ENCODE results near the gene SHROOM3. TPM values are rescaled to one million over a fixed set of nuclear protein-coding genes. Genes with fewer than 3 reads are reported as not detected.

SHROOM3 gene
- polyA plus RNA-seq, 3 donors = 31.1 to 35.4 (median 34.9) TPM

- DNase-seq (ENCODE audit: low read depth in 3 of 3, low spot score in 2 of 3) = no peak
Observed at GRCh38 chr4:76489686-76490161, 54.7 kb downstream of the SHROOM3 start.

DNA sequence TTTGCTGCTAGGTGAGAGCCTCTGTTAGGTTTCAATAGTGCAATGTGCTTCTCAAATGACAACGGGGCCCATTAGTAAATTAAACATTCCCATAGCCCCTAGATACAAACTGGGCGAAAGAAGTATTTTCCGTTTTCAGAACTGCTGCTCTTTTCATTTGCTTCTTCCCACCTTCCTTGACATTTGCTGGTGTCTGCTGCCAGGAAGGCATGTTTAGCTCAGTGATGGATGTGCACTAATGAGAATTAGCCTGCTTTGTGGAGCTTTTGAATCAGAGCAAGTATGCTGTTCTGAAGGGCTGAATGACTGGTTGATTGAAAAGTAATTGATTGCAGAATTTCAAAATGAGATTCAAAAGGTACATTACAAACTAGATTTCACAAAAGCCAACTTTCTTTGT lies 57.0 kb downstream of the SHROOM3 start:
- no peak for DNase-seq (ENCODE audit: low read depth in 3 of 3, low spot score in 2 of 3)

GRCh38 chr4:76494243-76494642 lies 59.2 kb downstream of the SHROOM3 start:
- DNase-seq (ENCODE audit: low read depth in 3 of 3, low spot score in 2 of 3) = no peak

DNA sequence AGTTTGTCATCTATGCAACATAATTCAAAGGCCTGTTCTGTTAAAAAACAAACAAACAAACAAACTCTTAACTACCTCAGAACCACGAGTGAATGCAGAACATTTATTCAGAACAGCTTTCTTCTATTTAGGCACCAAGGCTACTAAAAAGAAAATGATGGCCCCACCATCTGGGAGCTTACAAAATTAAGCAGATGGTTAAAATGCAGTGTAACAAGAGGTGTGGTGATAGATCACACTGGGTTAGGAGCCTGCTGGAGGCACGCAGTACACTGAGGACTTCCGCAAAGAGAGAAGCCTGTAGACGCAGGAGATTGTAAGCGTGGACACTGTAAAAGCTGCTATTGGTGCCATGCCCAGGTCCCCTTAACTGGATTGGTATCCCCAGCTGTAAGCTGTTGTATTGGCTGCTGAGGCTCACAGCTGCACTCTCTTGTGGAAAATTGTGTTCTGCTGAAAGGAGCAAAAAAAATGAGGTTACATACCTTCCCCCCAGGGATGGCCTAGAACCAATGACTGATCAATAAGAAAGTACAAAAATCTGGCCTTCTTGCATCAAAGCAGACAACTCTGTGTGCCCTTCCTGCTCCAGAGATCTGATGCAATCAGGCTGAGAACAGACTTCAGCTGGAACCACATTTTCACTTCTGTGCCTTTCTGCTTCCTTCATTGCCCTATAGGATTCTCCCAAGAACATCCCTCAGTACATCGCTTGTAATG lies 60.0 kb downstream of the SHROOM3 start:
- no peak for DNase-seq (ENCODE audit: low read depth in 3 of 3, low spot score in 2 of 3)

- no peak for DNase-seq (ENCODE audit: low read depth in 3 of 3, low spot score in 2 of 3)
Observed at GRCh38 chr4:76498550-76498949, 63.5 kb downstream of the SHROOM3 start.

DNA sequence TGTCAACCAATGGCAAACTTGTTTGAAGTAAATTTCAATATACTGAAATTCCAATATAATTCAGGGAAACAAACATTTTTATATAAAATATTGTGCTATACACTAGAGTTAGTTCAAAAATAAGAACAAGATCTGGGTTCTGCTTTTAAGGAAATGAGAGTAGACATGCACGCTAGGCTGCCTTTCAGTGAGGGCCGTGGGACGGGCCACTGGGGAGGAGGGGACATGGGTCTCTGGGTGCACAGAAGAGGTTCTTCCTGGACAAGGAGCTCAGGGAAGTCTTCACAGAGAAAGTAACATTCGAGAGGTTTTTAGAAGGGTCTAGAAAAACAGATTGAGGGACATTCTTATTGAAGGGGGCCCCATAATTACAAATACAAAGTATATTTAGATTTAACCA lies 64.4 kb downstream of the SHROOM3 start:
- no peak for DNase-seq (ENCODE audit: low read depth in 3 of 3, low spot score in 2 of 3)

DNA sequence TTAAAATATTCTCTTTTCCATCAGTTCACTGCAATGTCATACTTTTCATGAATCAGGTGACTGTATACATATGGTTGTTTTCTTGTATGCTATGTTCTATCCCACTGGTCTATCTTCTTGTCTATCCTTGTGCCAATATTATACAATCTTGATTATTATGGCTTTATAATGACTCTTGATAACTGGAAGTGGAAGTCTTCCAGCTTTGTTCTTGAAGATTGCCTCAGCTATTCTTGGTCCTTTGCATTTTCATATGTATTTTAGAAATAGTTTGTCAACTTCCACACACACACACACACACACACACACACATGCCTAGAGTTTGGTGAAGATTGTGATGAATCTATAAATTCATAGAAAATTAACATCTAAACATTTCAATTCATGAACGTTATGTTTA lies 67.9 kb downstream of the SHROOM3 start:
- DNase-seq (ENCODE audit: low read depth in 3 of 3, low spot score in 2 of 3) = no peak

DNA sequence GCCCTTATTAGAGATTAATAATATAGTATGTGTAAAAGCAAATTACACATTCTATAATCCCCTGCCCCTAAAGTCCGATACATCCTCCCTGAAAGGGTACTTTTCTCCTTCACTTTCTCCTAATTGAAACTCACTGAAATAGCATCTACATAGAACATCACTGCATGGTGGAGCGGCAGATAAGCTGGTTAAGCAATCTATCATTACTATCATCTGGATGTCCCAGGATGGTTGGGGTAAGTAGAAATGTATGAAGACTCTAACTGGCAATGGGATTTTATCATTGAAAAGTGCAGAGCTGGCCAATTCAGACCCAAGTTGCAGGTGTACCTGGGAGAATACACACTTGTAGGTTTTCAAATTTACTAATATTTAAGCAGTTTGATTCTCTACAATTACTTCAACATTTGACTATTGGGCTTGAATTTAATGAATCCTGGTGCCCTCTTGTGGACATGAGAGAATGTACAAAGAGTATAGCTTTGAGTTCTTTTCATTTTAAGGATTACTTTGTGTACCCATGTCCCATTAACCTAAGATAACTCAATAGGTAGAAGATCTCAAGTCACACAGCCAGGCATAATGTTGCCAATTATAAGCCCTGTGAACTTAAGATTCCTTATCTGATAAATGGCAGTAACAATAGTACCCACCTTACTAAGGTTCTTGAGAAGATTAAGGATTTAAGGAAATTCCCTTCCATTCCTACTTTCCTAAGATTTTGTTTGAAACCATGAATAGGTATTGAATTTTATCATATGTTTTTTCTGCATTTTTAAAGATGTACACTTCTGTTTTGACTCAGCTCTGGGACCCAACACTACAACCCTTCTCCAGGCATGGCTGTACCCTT lies 69.8 kb downstream of the SHROOM3 start:
- DNase-seq (ENCODE audit: low read depth in 3 of 3, low spot score in 2 of 3) = no peak

DNA sequence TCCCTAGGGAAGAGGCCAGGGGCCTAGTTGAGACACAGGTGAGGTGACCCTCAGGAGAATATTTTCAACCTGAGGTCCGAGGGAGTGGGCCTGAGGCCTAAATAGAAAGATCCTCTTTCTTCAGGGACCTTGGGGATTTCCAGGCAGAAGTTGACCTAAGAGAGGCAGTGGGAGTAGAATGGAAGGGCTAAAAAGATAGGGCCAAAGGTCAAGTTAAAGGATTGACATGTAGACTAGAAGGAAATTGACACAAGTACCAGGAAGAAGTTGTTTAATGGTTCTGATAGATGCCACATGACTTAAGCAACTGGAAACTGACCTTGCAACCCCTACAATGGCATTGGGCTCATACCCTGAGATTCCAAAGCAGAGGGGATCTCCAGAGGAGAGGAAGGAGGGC lies 76.9 kb downstream of the SHROOM3 start:
- DNase-seq (ENCODE audit: low read depth in 3 of 3, low spot score in 2 of 3) = no peak

- DNase-seq (ENCODE audit: low read depth in 3 of 3, low spot score in 2 of 3) = no peak
Observed at GRCh38 chr4:76513482-76513881, 78.5 kb downstream of the SHROOM3 start.

GRCh38 chr4:76514087-76514486 lies 79.1 kb downstream of the SHROOM3 start:
- no peak for DNase-seq (ENCODE audit: low read depth in 3 of 3, low spot score in 2 of 3)

DNA sequence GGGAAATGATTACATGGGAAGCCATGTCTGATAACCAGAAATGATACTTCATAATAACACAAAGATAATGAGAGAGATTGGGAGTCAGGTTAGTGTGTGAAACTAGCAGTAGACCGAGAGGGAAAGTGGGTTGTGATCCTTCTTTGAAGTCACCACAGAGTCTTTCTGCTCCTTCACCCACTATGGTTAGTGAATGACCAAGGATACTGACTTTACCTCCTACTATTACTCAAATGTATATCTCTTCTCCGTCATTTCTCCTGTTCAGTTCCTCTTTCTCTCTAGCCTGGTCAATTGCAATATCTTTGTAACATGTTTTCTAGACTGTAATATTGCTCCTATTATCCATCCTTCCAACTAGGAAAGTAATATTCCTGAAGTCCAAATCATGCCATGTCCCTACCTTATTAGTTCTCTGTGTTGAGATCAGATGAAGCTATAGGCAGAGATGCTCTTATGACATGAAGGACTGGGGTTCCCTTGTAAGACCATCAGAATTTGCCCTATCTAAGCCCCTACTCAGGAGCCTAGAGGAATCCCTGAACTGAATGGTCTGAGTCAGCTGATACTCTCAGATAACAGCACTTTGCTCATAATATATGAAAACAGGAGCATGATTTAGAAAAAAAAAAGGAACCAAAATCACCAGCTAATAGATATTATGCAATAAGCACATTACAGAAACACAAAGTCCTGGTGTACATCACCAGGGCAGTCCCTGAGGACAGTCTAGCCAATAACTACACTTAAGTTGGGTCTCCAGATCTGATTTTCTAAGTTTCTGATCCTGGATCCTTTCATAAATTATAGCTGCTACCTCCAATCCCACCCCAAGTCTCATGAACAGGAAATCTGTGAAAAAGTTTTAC lies 81.2 kb downstream of the SHROOM3 start:
- no peak for DNase-seq (ENCODE audit: low read depth in 3 of 3, low spot score in 2 of 3)

- DNase-seq (ENCODE audit: low read depth in 3 of 3, low spot score in 2 of 3) = no peak
Observed at GRCh38 chr4:76518241-76518640, 83.2 kb downstream of the SHROOM3 start.

- DNase-seq (ENCODE audit: low read depth in 3 of 3, low spot score in 2 of 3) = no peak
Observed at GRCh38 chr4:76523593-76523992, 88.6 kb downstream of the SHROOM3 start.

DNA sequence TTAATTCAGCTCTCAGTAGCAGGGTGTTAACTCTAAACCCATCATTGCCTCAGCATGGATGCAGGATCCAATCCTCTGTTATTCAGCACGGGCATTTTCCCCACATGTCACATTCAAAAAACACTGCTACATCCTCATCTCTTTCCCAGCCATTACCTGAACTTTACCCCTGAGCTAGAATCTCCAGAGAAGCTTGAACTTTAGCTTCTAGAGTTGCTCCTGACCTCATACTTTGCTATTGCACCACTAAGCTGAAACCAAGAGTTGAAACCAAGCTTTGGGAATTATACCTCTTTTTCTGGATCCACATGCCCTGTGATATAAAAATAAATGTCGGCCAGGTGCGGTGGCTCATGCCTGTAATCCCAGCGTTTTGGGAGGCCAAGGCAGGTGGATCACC lies 90.7 kb downstream of the SHROOM3 start:
- DNase-seq (ENCODE audit: low read depth in 3 of 3, low spot score in 2 of 3) = no peak

GRCh38 chr4:76526585-76526990 lies 91.6 kb downstream of the SHROOM3 start:
- DNase-seq (ENCODE audit: low read depth in 3 of 3, low spot score in 2 of 3) = no peak

GRCh38 chr4:76527666-76528065 lies 92.6 kb downstream of the SHROOM3 start:
- DNase-seq (ENCODE audit: low read depth in 3 of 3, low spot score in 2 of 3) = no peak

DNA sequence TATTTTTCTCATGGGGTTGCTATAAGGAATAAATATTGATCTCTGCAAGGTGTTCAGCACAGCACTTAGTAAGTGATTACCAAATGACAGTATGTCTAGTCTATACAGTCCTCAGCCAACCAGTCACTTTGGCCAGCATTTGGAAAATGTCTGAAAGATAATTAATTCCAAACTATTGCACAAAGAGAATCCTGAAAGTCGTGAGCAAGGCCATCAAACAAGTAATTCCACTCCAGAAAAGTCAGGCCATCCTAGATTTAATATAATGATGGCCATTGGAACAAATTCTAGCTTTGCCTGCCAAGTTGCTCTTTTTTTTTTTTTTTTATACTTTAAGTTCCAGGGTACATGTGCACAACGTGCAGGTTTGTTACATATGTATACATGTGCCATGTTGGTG lies 96.6 kb downstream of the SHROOM3 start:
- no peak for DNase-seq (ENCODE audit: low read depth in 3 of 3, low spot score in 2 of 3)

DNA sequence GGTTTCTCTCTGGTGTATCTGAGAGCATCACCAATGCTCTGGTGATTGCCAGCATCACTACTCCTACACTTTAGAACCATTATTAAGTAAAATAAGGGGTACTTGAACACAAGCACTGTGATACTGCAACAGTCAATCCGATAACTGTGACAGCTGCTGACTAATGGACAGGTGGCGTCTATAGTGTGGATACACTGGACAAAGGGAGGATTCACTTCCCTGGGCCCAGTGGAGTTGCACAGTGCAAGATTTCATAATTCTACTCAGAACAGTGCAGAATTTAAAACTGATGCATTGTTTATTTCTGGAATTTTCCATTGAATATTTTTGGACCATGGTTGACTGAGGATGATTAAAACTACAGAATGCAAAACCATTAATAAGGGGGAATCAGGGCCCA lies 97.8 kb downstream of the SHROOM3 start:
- no peak for DNase-seq (ENCODE audit: low read depth in 3 of 3, low spot score in 2 of 3)

DNA sequence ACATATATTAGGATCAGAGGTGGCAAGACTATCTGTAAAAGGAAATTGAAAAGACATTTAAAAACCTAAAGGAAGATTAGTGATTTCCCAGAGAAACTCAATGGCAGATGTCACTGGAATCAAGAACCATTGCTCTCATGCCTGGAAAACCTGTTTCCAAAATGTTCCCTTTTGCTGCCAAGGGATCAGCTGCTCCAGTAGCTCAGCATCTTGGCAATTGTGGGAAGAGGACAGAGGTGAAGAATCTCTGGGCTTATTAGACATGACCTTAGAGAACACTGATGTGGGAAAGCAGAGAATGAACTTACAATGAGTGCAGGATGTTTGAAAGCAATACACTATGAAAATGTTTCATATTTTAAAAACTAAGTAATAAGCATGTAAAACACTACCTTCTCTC lies 98.3 kb downstream of the SHROOM3 start:
- no peak for DNase-seq (ENCODE audit: low read depth in 3 of 3, low spot score in 2 of 3)

Data from right renal cortex interstitium (tissue), 3 donors.